Astrocyte (in vitro differentiated cells and primary cell): ENCODE results near the gene GRB7. TPM values are rescaled to one million over a fixed set of nuclear protein-coding genes. Genes with fewer than 3 reads are reported as not detected.

ENCODE experiments used
- DNase-seq: peaks from one replicate; pipeline ENCODE4 v3.0.0-alpha.2; 2010; ENCODE audit warnings: low read depth
- FAIRE-seq: peaks from 2 replicates; lab custom pipeline; 2011; peaks lifted over from hg19 to GRCh38; lab: Jason Lieb, UNC
- H2AFZ ChIP-seq: 2 replicates; pipeline ENCODE4 v1.6.0; 2012; ENCODE audit warnings: low read depth, low read length, inconsistent platforms
- H3K27ac ChIP-seq: 2 replicates; pipeline ENCODE4 v1.5.1; 2011; ENCODE audit warnings: low read depth, low read length, inconsistent platforms
- H3K27me3 ChIP-seq: 2 replicates; pipeline ENCODE4 v1.6.0; 2011; ENCODE audit warnings: low read length, inconsistent platforms; ENCODE audit not compliant: insufficient read depth
- H3K36me3 ChIP-seq: 2 replicates; pipeline ENCODE4 v1.5.1; 2011; ENCODE audit warnings: low read length, inconsistent platforms; ENCODE audit not compliant: insufficient read depth
- H3K4me1 ChIP-seq: 2 replicates; pipeline ENCODE4 v1.5.1; 2011; ENCODE audit warnings: low read length, inconsistent platforms; ENCODE audit not compliant: insufficient read depth
- H3K4me2 ChIP-seq: 2 replicates; pipeline ENCODE4 v1.6.0; 2012; ENCODE audit warnings: low read length, inconsistent platforms
- H3K4me3 ChIP-seq: 2 replicates; pipeline ENCODE4 v1.5.1; 2011; ENCODE audit warnings: low read depth, mild to moderate bottlenecking, low read length, inconsistent platforms; ENCODE audit not compliant: insufficient read depth
- H3K79me2 ChIP-seq: 2 replicates; pipeline ENCODE4 v1.6.0; 2012; ENCODE audit warnings: mild to moderate bottlenecking, low read length, inconsistent platforms; ENCODE audit not compliant: insufficient read depth
- H3K9ac ChIP-seq: 2 replicates; pipeline ENCODE4 v1.6.0; 2012; ENCODE audit warnings: mild to moderate bottlenecking, low read length, inconsistent platforms
- H3K9me3 ChIP-seq: 2 replicates; pipeline ENCODE4 v1.5.1; 2012; ENCODE audit warnings: low read depth, mild to moderate bottlenecking, low read length, inconsistent platforms; ENCODE audit not compliant: insufficient read depth
- H4K20me1 ChIP-seq: 2 replicates; pipeline ENCODE4 v1.6.0; 2012; ENCODE audit warnings: low read length, inconsistent platforms; ENCODE audit not compliant: insufficient read depth
- H3K27ac Mint-ChIP-seq: one replicate; pipeline ENCODE4 v1.8.0; 2021; ENCODE audit warnings: mild to moderate bottlenecking, mixed read lengths; ENCODE audit not compliant: unreplicated experiment
- H3K27me3 Mint-ChIP-seq: one replicate; pipeline ENCODE4 v1.8.0; 2021; ENCODE audit warnings: low read depth, mixed read lengths; ENCODE audit not compliant: unreplicated experiment
- H3K36me3 Mint-ChIP-seq: one replicate; pipeline ENCODE4 v1.8.0; 2021; ENCODE audit warnings: low read depth, mixed read lengths; ENCODE audit not compliant: unreplicated experiment
- H3K4me1 Mint-ChIP-seq: one replicate; pipeline ENCODE4 v1.8.0; 2021; ENCODE audit warnings: low read depth, mixed read lengths; ENCODE audit not compliant: unreplicated experiment
- H3K4me3 Mint-ChIP-seq: one replicate; pipeline ENCODE4 v1.8.0; 2021; ENCODE audit warnings: mild to moderate bottlenecking, moderate library complexity, mixed read lengths; ENCODE audit not compliant: unreplicated experiment
- H3K9me3 Mint-ChIP-seq: one replicate; pipeline ENCODE4 v1.8.0; 2021; ENCODE audit warnings: mild to moderate bottlenecking, mixed read lengths; ENCODE audit not compliant: unreplicated experiment
- CTCF ChIP-seq: IDR thresholded peaks from 2 replicates; pipeline ENCODE4 v1.5.1; 2011; ENCODE audit warnings: low read depth, mild to moderate bottlenecking, inconsistent platforms, low read length, moderate library complexity; ENCODE audit not compliant: insufficient read depth
- EZH2 ChIP-seq: IDR thresholded peaks from 2 replicates; pipeline ENCODE4 v1.6.1; 2012; ENCODE audit warnings: mild to moderate bottlenecking, low read length, inconsistent platforms; ENCODE audit not compliant: insufficient read depth
- total RNA-seq: library from RNA; stranded (reverse); gene quantifications from 2 replicates; pipeline ENCODE4 v1.2.1, GENCODE V29; 2021

GRB7 gene
- total RNA-seq, 1 donor from 2014 or later = 3.3 TPM

- H3K9me3 Mint-ChIP-seq = no peaks in the 10 kb centered on the region
- H3K36me3 ChIP-seq = no peaks in the 10 kb centered on the region
- no peak overlapping the region for H3K4me2 ChIP-seq
- no peak overlapping the region for H3K27ac ChIP-seq
- no peak overlapping the region for H3K4me3 Mint-ChIP-seq
- FAIRE-seq = no peak
- no peak for DNase-seq
- H2AFZ ChIP-seq = no peak overlapping the region
- H3K9me3 ChIP-seq = no peaks in the 10 kb centered on the region
- no peaks in the 10 kb centered on the region for H3K79me2 ChIP-seq
- TF ChIP-seq EZH2 (no peak), CTCF (no peak)
- peaks cover 9% of the 10 kb centered on the region for H3K27me3 ChIP-seq
- H3K4me1 ChIP-seq = peaks cover 25% of the 10 kb centered on the region
- peaks cover 12% of the 10 kb centered on the region for H3K4me1 Mint-ChIP-seq
- no peaks in the 10 kb centered on the region for H3K36me3 Mint-ChIP-seq
- H3K27ac Mint-ChIP-seq = no peak overlapping the region
- H4K20me1 ChIP-seq = no peaks in the 10 kb centered on the region
- H3K9ac ChIP-seq = no peak overlapping the region
- H3K4me3 ChIP-seq = no peak overlapping the region
- peaks cover 9% of the 10 kb centered on the region for H3K27me3 Mint-ChIP-seq
These were observed 4.6 kb downstream of the GRB7 start for GRCh38 chr17:39742126-39742855.

GRCh38 chr17:39742856-39743436, 5.2 kb downstream of the GRB7 start:
- no peaks in the 10 kb centered on the region for H3K36me3 Mint-ChIP-seq
- FAIRE-seq (no peak), DNase-seq (no peak)
- H3K9ac ChIP-seq = no peak overlapping the region
- H3K27me3 ChIP-seq = peaks cover 5% of the 10 kb centered on the region
- no peak overlapping the region for H3K4me2 ChIP-seq
- H3K9me3 ChIP-seq = no peaks in the 10 kb centered on the region
- no peaks in the 10 kb centered on the region for H3K36me3 ChIP-seq
- no peak overlapping the region for H3K27ac ChIP-seq
- no peak overlapping the region for H3K27ac Mint-ChIP-seq
- H3K9me3 Mint-ChIP-seq = no peaks in the 10 kb centered on the region
- H3K27me3 Mint-ChIP-seq = peaks cover 10% of the 10 kb centered on the region
- peaks cover 12% of the 10 kb centered on the region for H3K4me1 Mint-ChIP-seq
- no peaks in the 10 kb centered on the region for H4K20me1 ChIP-seq
- no peak overlapping the region for H2AFZ ChIP-seq
- TF ChIP-seq EZH2 = no peak
- no peak for TF ChIP-seq CTCF
- no peak overlapping the region for H3K4me3 ChIP-seq
- no peaks in the 10 kb centered on the region for H3K79me2 ChIP-seq
- no peak overlapping the region for H3K4me3 Mint-ChIP-seq
- H3K4me1 ChIP-seq = peaks cover 25% of the 10 kb centered on the region
